GM20000 (cell line): Measurements from ENCODE around the gene IQCN.

ENCODE experiments used
- DNase-seq: peaks from one replicate; pipeline ENCODE4 v3.0.0; 2012; ENCODE audit warnings: low spot score
- TF ChIP-seq, protein P1 (sequence below): IDR thresholded peaks from 2 replicates; pipeline ENCODE4 v1.5.1; 2012; ENCODE audit warnings: mild to moderate bottlenecking, control low read depth; ENCODE audit errors: extremely low read depth, missing control alignments

Gene IQCN

DNA sequence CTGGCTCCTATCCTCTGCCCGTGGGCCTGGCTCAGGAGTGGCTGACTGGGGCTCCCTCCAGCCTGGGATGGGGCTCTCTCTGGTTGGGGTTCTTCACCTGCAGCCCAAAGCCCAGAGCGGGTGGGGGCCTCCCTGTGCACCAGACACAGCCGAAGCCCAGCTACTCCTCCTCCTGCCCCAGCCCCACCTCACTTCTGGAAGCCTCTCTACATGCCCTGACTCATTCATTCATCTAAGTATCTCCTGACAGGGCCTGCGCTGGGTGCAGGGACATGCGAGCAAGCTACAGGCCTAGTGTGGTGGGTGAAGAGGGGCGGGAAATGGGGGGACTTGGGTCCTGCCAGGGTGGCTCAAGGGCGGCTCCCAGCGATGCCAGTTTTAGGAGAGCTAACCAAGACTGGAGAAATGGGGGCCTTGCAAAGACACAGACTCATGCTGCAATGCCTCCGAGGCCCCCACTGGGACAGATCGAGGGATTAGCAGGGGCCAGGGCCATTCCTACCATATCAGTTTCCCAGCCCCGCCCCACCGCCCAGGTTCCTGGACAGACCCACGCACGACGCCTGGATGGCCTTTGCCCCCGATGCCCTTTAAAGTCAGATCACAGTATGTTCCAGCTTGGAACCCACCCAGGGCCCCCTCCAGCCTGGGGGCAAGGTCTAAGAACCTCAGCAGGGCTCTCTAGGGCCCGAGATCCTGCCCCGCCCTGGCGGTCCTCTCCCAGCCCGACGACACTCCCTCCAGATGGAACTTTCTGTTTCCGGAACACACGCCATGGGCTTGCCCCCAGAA lies 36.1 kb upstream of the IQCN start:
- no peak for DNase-seq
- TF ChIP-seq, protein P1, sequence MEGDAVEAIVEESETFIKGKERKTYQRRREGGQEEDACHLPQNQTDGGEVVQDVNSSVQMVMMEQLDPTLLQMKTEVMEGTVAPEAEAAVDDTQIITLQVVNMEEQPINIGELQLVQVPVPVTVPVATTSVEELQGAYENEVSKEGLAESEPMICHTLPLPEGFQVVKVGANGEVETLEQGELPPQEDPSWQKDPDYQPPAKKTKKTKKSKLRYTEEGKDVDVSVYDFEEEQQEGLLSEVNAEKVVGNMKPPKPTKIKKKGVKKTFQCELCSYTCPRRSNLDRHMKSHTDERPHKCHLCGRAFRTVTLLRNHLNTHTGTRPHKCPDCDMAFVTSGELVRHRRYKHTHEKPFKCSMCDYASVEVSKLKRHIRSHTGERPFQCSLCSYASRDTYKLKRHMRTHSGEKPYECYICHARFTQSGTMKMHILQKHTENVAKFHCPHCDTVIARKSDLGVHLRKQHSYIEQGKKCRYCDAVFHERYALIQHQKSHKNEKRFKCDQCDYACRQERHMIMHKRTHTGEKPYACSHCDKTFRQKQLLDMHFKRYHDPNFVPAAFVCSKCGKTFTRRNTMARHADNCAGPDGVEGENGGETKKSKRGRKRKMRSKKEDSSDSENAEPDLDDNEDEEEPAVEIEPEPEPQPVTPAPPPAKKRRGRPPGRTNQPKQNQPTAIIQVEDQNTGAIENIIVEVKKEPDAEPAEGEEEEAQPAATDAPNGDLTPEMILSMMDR, result no peak

DNA sequence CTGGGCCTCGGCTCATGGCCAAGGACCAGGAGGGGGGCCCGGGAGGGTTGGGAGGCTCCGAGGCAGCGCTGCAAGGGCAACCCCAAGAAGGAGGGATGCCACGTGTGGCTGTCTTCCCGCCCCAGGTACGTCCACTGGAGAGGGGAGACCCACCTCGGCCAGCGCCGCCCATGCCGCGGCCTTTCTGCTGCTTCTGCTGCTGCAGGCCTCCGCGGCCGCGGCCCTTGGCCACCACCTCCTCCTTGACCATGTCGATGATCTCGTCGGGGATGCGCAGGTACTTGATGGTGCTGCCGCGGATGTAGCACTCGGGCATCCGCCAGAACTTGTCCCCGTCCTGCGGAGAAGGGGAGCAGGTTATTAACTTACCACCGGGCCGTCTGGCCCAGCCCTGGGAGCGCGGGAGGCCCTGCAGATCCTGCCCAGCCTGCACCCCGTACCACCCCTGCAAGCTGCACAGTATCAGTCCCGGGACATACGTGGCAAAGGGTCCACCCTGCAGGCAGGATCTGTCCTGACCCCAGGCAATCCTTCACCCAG lies 35.3 kb upstream of the IQCN start:
- DNase-seq, result no peak
- TF ChIP-seq, protein P1, result no peak

DNA sequence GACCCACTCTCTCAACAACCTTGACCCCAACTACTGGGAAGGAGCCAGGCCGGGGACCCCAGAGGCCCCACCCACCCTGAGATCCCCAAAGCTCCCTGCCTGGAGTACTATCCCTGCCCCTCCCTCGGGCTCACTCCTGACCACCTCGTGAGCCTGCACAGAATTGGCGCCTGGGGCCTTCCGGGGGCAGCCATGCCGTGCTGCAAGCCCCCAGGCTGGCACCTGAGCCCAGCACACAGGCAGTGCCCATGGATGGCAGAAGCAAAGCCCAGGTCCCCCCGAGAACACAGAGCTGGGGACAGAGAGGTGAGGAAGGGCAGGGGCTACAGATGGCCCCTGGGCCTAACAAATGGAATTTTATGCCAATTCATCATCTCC lies 34.7 kb upstream of the IQCN start:
- TF ChIP-seq, protein P1, result no peak
- no peak for DNase-seq

GRCh38 chr19:18308051-18308947 lies 34.0 kb upstream of the IQCN start:
- no peak for DNase-seq
- TF ChIP-seq, protein P1, result no peak

- TF ChIP-seq, protein P1, result no peak
- peak; percentile 36 for DNase-seq
These were observed 33.0 kb upstream of the IQCN start for GRCh38 chr19:18307271-18307681.

GRCh38 chr19:18306888-18307260 lies 32.6 kb upstream of the IQCN start:
- DNase-seq, result no peak
- TF ChIP-seq, protein P1, result no peak
